ENCODE data around the gene GPAM.
A peak's percentile ranks its signal among the peaks of the same experiment; 100 is the strongest.
"Not testable (repeated sequence)": the region's sequence is repeated elsewhere in the genome, so short reads cannot be mapped to it uniquely, and the experiment has no call there.

The GPAM gene

GRCh38 chr10:112183329-112184051 lies at the start of gene GPAM:
GPAM (minus strand) TSS chr10:112183765; CDS start chr10:112181784, 1,981 bp downstream.
- peak; percentile 100 for DNase-seq

- DNase-seq, result no peak
Observed at GRCh38 chr10:112232670-112233069, 49.1 kb upstream of the GPAM start.

- no peak for DNase-seq
Observed at GRCh38 chr10:112231602-112232400, 48.2 kb upstream of the GPAM start.

- no peak for DNase-seq
Observed at GRCh38 chr10:112230325-112230988, 46.9 kb upstream of the GPAM start.

- no peak for DNase-seq
Observed at GRCh38 chr10:112229901-112230300, 46.3 kb upstream of the GPAM start.

GRCh38 chr10:112229096-112229495 lies 45.5 kb upstream of the GPAM start:
- DNase-seq, result no peak

GRCh38 chr10:112228366-112229088 lies 45.0 kb upstream of the GPAM start:
- not testable (repeated sequence) for DNase-seq

- DNase-seq, result no peak
Observed at GRCh38 chr10:112227331-112227987, 43.9 kb upstream of the GPAM start.

- no peak for DNase-seq
Observed at GRCh38 chr10:112226439-112227248, 43.1 kb upstream of the GPAM start.

GRCh38 chr10:112225771-112226438 lies 42.3 kb upstream of the GPAM start:
- DNase-seq, result no peak

GRCh38 chr10:112224933-112225529 lies 41.5 kb upstream of the GPAM start:
- no peak for DNase-seq

GRCh38 chr10:112223725-112224124 lies 40.2 kb upstream of the GPAM start:
- no peak for DNase-seq

- DNase-seq, result no peak
Observed at GRCh38 chr10:112222799-112223198, 39.2 kb upstream of the GPAM start.

GRCh38 chr10:112221545-112221944 lies 38.0 kb upstream of the GPAM start:
- DNase-seq, result no peak

- DNase-seq, result no peak
Observed at GRCh38 chr10:112218960-112219359, 35.4 kb upstream of the GPAM start.

GRCh38 chr10:112218036-112218390 lies 34.4 kb upstream of the GPAM start:
- DNase-seq, result no peak

GRCh38 chr10:112217386-112218035 lies 33.9 kb upstream of the GPAM start:
- no peak for DNase-seq

GRCh38 chr10:112216966-112217365 lies 33.4 kb upstream of the GPAM start:
- no peak for DNase-seq

- no peak for DNase-seq
Observed at GRCh38 chr10:112216151-112216550, 32.6 kb upstream of the GPAM start.

GRCh38 chr10:112215342-112215774 lies 31.8 kb upstream of the GPAM start:
- no peak for DNase-seq
